SK-N-SH (cell line): ENCODE measurements around the gene COBL. TPM values are rescaled to one million over a fixed set of nuclear protein-coding genes. Genes with fewer than 3 reads are reported as not detected.

Experiments used
- CTCF ChIA-PET: fragments of 300-600, 350-600 bp; formaldehyde crosslinking; extraction: SDS; loops from one replicate; lab custom pipeline; 2021; lab: Yijun Ruan, JAX
- POLR2A ChIA-PET: fragments of 350-600 bp; sonication (Branson Sonifier 250); formaldehyde crosslinking; extraction: SDS; loops from one replicate; lab custom pipeline; 2020; ENCODE audit warnings: antibody characterized with exemption, inconsistent platforms; lab: Yijun Ruan, JAX
- DNase-seq: peaks from one replicate; pipeline ENCODE4 v3.0.0; 2012
- H2AFZ ChIP-seq: fragments of 200-600 bp; sonication (generic); 2 replicates; pipeline ENCODE4 v1.8.1; 2016; ENCODE audit warnings: antibody characterized with exemption, mild to moderate bottlenecking, low read depth
- H3F3A ChIP-seq: fragments of 200-600 bp; sonication (generic); replicated peaks from 2 replicates; pipeline ENCODE3; 2016; ENCODE audit warnings: antibody characterized with exemption, mild to moderate bottlenecking; ENCODE audit not compliant: insufficient read depth
- H3K27ac ChIP-seq, 2 experiments: fragments of 200-500 bp in 1 of 2; fragments of 200-600 bp in 1 of 2; sonication (Bioruptor generic) in 1 of 2; sonication (generic), shearing (Covaris generic) in 1 of 2; 2 replicates each; pipeline versions ENCODE4 v1.5.1 to v1.6.1; 2014 to 2016; ENCODE audit warnings: low read depth in 2 of 2, inconsistent platforms in 1 of 2, low read length in 1 of 2, mild to moderate bottlenecking in 1 of 2, mixed read lengths in 1 of 2
- H3K27me3 ChIP-seq: fragments of 200-600 bp; sonication (generic), shearing (Covaris generic); 2 replicates; pipeline ENCODE4 v1.6.1; 2016; ENCODE audit warnings: mixed run types; ENCODE audit not compliant: insufficient read depth
- H3K36me3 ChIP-seq, 2 experiments: fragments of 200-500 bp in 1 of 2; fragments of 200-600 bp in 1 of 2; sonication (Bioruptor generic) in 1 of 2; sonication (generic) in 1 of 2; replicated peaks in 1 of 2; 2 replicates each; pipeline versions ENCODE3 to v1.5.1; 2014 to 2016; ENCODE audit warnings: low read length in 1 of 2, mild to moderate bottlenecking in 1 of 2; ENCODE audit not compliant: insufficient read depth in 2 of 2, control insufficient read depth in 1 of 2
- H3K4me1 ChIP-seq, 2 experiments: fragments of 200-500 bp in 1 of 2; fragments of 200-600 bp in 1 of 2; sonication (Bioruptor generic) in 1 of 2; sonication (generic), shearing (Covaris generic) in 1 of 2; 2 replicates each; pipeline versions ENCODE4 v1.5.1 to v1.6.1; 2014 to 2016; ENCODE audit warnings: low read depth in 1 of 2, low read length in 1 of 2, mixed run types in 1 of 2; ENCODE audit not compliant: insufficient read depth in 2 of 2, control insufficient read depth in 1 of 2
- H3K4me2 ChIP-seq: fragments of 200-600 bp; sonication (generic), shearing (Covaris generic); 2 replicates; pipeline ENCODE4 v1.6.1; 2017; ENCODE audit warnings: mixed run types
- H3K4me3 ChIP-seq, 2 experiments: fragments of 200-500 bp in 1 of 2; fragments of 200-600 bp in 1 of 2; sonication (Bioruptor generic) in 1 of 2; sonication (generic), shearing (Covaris generic) in 1 of 2; 2 replicates each; pipeline versions ENCODE4 v1.5.1 to v1.8.1; 2014 to 2016; ENCODE audit warnings: low read depth in 2 of 2, inconsistent platforms in 1 of 2, low read length in 1 of 2, mild to moderate bottlenecking in 1 of 2, mixed read lengths in 1 of 2, moderate library complexity in 1 of 2
- H3K79me2 ChIP-seq: fragments of 200-600 bp; sonication (generic); 2 replicates; pipeline ENCODE4 v1.8.1; 2017; ENCODE audit warnings: mild to moderate bottlenecking; ENCODE audit not compliant: insufficient read depth
- H3K9ac ChIP-seq: fragments of 200-600 bp; sonication (generic); 2 replicates; pipeline ENCODE4 v1.6.1; 2017; ENCODE audit warnings: mixed run types
- H3K9me2 ChIP-seq: fragments of 200-600 bp; sonication (generic); 2 replicates; pipeline ENCODE4 v1.6.1; 2017; ENCODE audit warnings: mixed run types
- H3K9me3 ChIP-seq: fragments of 200-600 bp; sonication (generic); 2 replicates; pipeline ENCODE4 v1.6.1; 2017; ENCODE audit warnings: mixed run types, mild to moderate bottlenecking, moderate library complexity
- H4K20me1 ChIP-seq: fragments of 200-600 bp; sonication (generic); 2 replicates; pipeline ENCODE4 v1.6.1; 2017; ENCODE audit warnings: mild to moderate bottlenecking, mixed run types; ENCODE audit not compliant: insufficient read depth
- GATA2 ChIP-seq: sonication (generic); formaldehyde crosslinking; IDR thresholded peaks from 2 replicates; pipeline ENCODE4 v1.5.0; 2020; ENCODE audit warnings: mild to moderate bottlenecking, missing genetic modification reagents
- TEAD4 ChIP-seq: IDR thresholded peaks from 2 replicates; pipeline ENCODE4 v1.4.0; 2012; ENCODE audit warnings: mild to moderate bottlenecking, borderline replicate concordance; ENCODE audit not compliant: insufficient read depth
- WGBS: methylation state at CpG from one replicate; pipeline ENCODE4 v1.1.6; 2017; ENCODE audit warnings: low lambda C conversion rate; 5-methylcytosine and 5-hydroxymethylcytosine counted together
- polyA plus RNA-seq, 3 experiments: library from polyadenylated mRNA; depleted of rRNA; stranded (reverse); fragments of >200 nt; gene quantifications; 2 replicates each; pipeline ENCODE4 v1.2.3, GENCODE V29; 2012

COBL gene
- polyA plus RNA-seq, 1 of the 3 experiments (the other 2 are of a cell fraction), result under 0.01 TPM

- no peak for DNase-seq
- H3K9me2 ChIP-seq, result no peaks in the 10 kb centered on the region
- no peak overlapping the region for H3K4me3 ChIP-seq
- ChIA-PET POLR2A (no interaction called here), CTCF (no interaction called here)
- no peaks in the 10 kb centered on the region for H3K4me1 ChIP-seq
- WGBS, result 9% methylated on average over 7 of the region's 7 CpGs
- no peaks in the 10 kb centered on the region for H3K36me3 ChIP-seq
- TF ChIP-seq TEAD4 (no peak), GATA2 (CRISPR knock-in tag) (no peak)
- no peak overlapping the region for H2AFZ ChIP-seq
- H3K79me2 ChIP-seq, result no peaks in the 10 kb centered on the region
- no peaks in the 10 kb centered on the region for H3K9me3 ChIP-seq
- no peak overlapping the region for H3K4me2 ChIP-seq
- no peak overlapping the region for H3K9ac ChIP-seq
- no peaks in the 10 kb centered on the region for H4K20me1 ChIP-seq
- peaks cover 6% of the 10 kb centered on the region for H3F3A ChIP-seq
- no peak overlapping the region for H3K27ac ChIP-seq
- H3K27me3 ChIP-seq, result peaks cover 51% of the 10 kb centered on the region; the same call in 1 of the 2 replicates
These were observed 346.5 kb downstream of the COBL start for GRCh38 chr7:50970092-50970491.
